AG09309 (cell line): Measurements from ENCODE around the gene SLC2A3.
"Not testable (repeated sequence)": the region's sequence is repeated elsewhere in the genome, so short reads cannot be mapped to it uniquely, and the experiment has no call there.

Source experiments
- DNase-seq: peaks from one replicate; pipeline ENCODE4 v3.0.0-alpha.2; 2010; ENCODE audit warnings: low read depth
- H3K4me3 ChIP-seq: 2 replicates; pipeline ENCODE4 v1.5.1; 2011; ENCODE audit warnings: mild to moderate bottlenecking, low read depth, low read length, moderate library complexity; ENCODE audit not compliant: control insufficient read depth
- CTCF ChIP-seq: IDR thresholded peaks from 2 replicates; pipeline ENCODE4 v1.5.1; 2011; ENCODE audit warnings: mild to moderate bottlenecking, low read depth, low read length, inconsistent platforms; ENCODE audit not compliant: insufficient read depth, control insufficient read depth; ENCODE audit errors: missing control alignments

SLC2A3 gene

DNA sequence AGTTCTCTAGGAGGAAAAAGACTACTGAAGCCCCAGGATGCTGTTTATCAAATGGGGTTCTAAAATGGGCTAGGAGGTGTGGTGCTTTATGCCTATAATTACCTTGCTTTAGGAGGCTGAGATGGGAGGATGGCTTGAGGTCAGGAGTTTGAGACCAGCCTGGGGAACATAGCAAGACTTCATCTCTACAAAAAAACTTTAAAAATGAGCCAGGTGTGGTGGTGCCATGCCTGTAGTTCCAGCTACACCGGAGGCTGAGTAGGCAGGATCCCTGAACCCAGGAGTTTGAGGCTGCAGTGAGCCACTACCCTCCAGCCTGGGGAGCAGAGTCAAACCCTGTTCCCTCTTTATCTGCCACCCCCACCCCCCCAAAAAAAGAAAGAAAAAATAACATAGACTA lies 23.3 kb upstream of the SLC2A3 start:
- no peak overlapping the region for H3K4me3 ChIP-seq
- TF ChIP-seq CTCF, result no peak
- no peak for DNase-seq

DNA sequence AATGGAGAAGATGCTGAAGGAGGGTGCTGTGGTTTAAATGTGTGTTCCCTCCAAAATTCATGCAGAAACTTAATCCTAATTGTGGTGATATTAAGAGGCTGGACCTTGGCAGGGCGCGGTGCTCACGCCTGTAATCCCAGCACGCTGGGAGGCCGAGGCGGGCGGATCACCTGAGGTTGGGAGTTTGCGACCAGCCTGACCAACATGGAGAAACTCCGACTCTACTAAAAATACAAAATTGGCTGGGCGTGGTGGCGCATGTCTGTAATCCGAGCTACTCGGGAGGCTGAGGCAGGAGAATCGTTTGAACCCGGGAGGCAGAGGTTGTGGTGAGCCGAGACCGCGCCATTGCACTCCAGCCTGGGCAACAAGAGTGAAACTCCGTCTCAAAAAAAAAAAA lies 18.9 kb upstream of the SLC2A3 start:
- H3K4me3 ChIP-seq, DNase-seq: not testable (repeated sequence)

DNA sequence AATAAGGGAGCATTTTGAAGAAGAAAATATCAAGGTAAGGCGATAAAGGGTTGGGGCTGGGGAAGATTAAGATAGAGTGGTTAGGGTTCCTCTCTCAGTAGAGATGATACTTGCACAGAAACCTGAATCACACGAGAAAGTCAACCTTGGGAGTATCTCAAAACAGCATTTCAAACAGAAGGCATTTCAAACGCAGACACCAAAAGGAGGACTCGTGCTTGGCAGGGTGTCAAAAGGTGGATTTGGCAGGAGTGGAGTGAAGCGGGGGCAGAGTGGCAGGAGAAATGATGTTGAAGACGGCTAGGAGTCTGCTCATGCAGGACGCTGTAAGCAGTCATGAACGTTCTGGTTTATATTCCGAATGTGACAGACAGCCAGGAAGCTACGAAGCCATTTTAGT lies 18.4 kb upstream of the SLC2A3 start:
- H3K4me3 ChIP-seq, DNase-seq: not testable (repeated sequence)

GRCh38 chr12:7953912-7954311 lies 17.9 kb upstream of the SLC2A3 start:
- not testable (repeated sequence) for DNase-seq, H3K4me3 ChIP-seq

DNA sequence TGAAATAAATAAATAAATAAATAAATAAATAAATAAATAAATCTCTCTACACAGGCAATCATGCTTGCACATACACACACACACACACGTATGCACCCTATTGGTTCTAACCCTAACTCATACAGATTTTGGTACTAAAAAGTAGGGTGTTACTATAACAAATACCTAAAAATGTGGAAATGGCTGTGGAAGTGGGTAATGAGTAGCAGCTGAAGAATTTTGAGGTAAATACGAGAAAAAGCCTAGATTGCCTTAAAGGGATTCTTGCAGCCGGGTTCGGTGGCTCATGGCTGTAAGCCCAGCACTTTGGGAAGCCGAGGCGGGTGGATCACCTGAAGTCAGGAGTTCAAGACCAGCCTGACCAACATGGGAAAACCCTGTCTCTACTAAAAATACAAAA lies 15.7 kb upstream of the SLC2A3 start:
- no peak for DNase-seq
- no peak for TF ChIP-seq CTCF
- no peak overlapping the region for H3K4me3 ChIP-seq

- not testable (repeated sequence) for DNase-seq, H3K4me3 ChIP-seq
Measured at GRCh38 chr12:7950230-7950943, 14.4 kb upstream of the SLC2A3 start.

DNA sequence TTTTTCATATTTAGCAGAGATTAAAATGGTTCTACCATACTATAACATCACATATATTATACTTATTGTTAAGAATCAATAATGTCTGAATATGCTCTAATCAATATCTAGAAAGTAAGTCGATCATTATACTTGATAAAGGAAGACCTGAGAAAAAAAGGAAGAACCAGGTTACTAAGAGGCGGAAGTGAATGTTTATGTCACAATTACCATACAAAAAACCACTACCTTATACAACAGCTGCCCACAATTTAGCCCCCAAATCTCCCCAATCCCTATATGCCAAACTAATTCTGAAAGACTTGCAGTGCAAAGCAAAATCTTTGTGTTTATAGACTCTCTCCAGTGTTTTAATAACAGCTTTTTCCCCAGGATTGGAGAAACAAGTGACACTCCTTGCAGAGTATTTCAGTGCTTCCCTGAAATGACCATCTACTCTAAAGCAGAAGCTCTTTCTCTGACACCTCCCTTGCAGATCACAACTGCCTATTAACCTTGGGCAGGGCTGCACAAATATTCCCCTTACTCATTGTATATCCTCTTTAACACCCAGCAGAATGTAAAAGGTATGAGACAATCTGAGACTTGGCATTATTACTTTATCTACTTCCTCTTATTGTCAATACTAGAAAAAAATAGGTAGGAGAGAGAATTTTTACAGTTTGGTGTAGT lies 12.7 kb upstream of the SLC2A3 start:
- no peak overlapping the region for H3K4me3 ChIP-seq
- no peak for TF ChIP-seq CTCF
- DNase-seq, result no peak

- no peak overlapping the region for H3K4me3 ChIP-seq
- DNase-seq, result no peak
- TF ChIP-seq CTCF, result no peak
Measured at GRCh38 chr12:7947011-7947410, 11.0 kb upstream of the SLC2A3 start.

- not testable (repeated sequence) for DNase-seq
Measured at GRCh38 chr12:7944760-7945159, 8.8 kb upstream of the SLC2A3 start.

GRCh38 chr12:7940906-7941305 lies 4.9 kb upstream of the SLC2A3 start:
- H3K4me3 ChIP-seq, result no peak overlapping the region
- no peak for TF ChIP-seq CTCF
- DNase-seq, result no peak

More at GRCh38 chr12:7944760-7945159, 8.8 kb upstream of the SLC2A3 start:
- not testable (repeated sequence) for H3K4me3 ChIP-seq
